HCT116 (cell line): ENCODE measurements around the gene HDDC3. TPM values are rescaled to one million over a fixed set of nuclear protein-coding genes. Genes with fewer than 3 reads are reported as not detected.
"Not testable (repeated sequence)": the region's sequence is repeated elsewhere in the genome, so short reads cannot be mapped to it uniquely, and the experiment has no call there.

Experiments used
- ATAC-seq: fragments of 200-7000 bp; cut with Tn5 transposase; 2 replicates; pipeline ENCODE4 v1.9.1; 2020; ENCODE audit warnings: mild to moderate bottlenecking, moderate library complexity
- BruUV-seq: library from RNA; stranded (reverse); fragments of 400-500 nt; replicated peaks from 2 replicates; lab custom pipeline; 2021; lab: Mats Ljungman, UMichigan
- CTCF ChIA-PET: fragments of 300-600 bp; sonication (Branson Sonifier 250); formaldehyde crosslinking; loops from one replicate; lab custom pipeline; 2021; ENCODE audit warnings: antibody characterized with exemption; lab: Charles Lee
- POLR2A ChIA-PET: fragments of 300-600, 350-600 bp; sonication (Branson Sonifier 250); formaldehyde crosslinking; loops from one replicate; lab custom pipeline; 2021; ENCODE audit warnings: antibody characterized with exemption; lab: Charles Lee
- RAD21 ChIA-PET, 2 experiments: fragments of 300-600 bp; sonication (Branson Sonifier 250); formaldehyde crosslinking; loops; one replicate each; lab custom pipeline; 2023; ENCODE audit warnings: low total read pairs in 2 of 2; ENCODE audit not compliant: uncharacterized antibody in 2 of 2, unreplicated experiment in 2 of 2, low non-redundant PET in 1 of 2; lab: Charles Lee
- DNase-seq: peaks from one replicate; pipeline ENCODE4 v3.0.0-alpha.2; 2010; ENCODE audit warnings: low read depth, low spot score
- H2AFZ ChIP-seq: fragments of 200-600 bp; shearing (Covaris generic), sonication (generic); 2 replicates; pipeline ENCODE4 v1.6.1; 2017; ENCODE audit warnings: low read depth, mixed run types, mixed read lengths, antibody characterized with exemption, low read length; ENCODE audit not compliant: poor library complexity, severe bottlenecking
- H3K27ac ChIP-seq: 2 replicates; pipeline ENCODE4 v1.5.1; 2012; ENCODE audit warnings: low read depth, low read length
- H3K27me3 ChIP-seq: fragments of 200-600 bp; sonication (generic); 2 replicates; pipeline ENCODE4 v1.6.1; 2016; ENCODE audit warnings: mixed run types, low read length, mixed read lengths; ENCODE audit not compliant: insufficient read depth
- H3K36me3 ChIP-seq, 2 experiments: fragments of 200-500 bp in 1 of 2; fragments of 200-600 bp in 1 of 2; sonication (Bioruptor generic) in 1 of 2; sonication (generic) in 1 of 2; 2 replicates each; pipeline versions ENCODE4 v1.5.1 to v1.6.1; 2014 to 2016; ENCODE audit warnings: low read length in 2 of 2, inconsistent platforms in 1 of 2, mixed read lengths in 1 of 2, mixed run types in 1 of 2; ENCODE audit not compliant: insufficient read depth in 2 of 2, control insufficient read depth in 1 of 2
- H3K4me1 ChIP-seq, 2 experiments: fragments of 200-600 bp in 1 of 2; sonication (generic) in 1 of 2; 2 replicates each; pipeline versions ENCODE4 v1.5.1 to v1.6.1; 2012 to 2017; ENCODE audit warnings: low read length in 2 of 2, inconsistent platforms in 1 of 2, mild to moderate bottlenecking in 1 of 2, mixed read lengths in 1 of 2, mixed run types in 1 of 2, moderate library complexity in 1 of 2; ENCODE audit not compliant: insufficient read depth in 2 of 2, control insufficient read depth in 1 of 2
- H3K4me2 ChIP-seq: fragments of 200-600 bp; sonication (generic); 2 replicates; pipeline ENCODE4 v1.6.1; 2017; ENCODE audit warnings: mixed run types, low read length, mixed read lengths
- H3K4me3 ChIP-seq, 2 experiments: fragments of 200-600 bp in 1 of 2; sonication (generic) in 1 of 2; replicated peaks in 1 of 2; 2 replicates each; pipeline ENCODE4 v1.5.1; 2011 to 2016; ENCODE audit warnings: low read length in 2 of 2, control low read depth in 1 of 2, low read depth in 1 of 2, mild to moderate bottlenecking in 1 of 2, mixed read lengths in 1 of 2, mixed run types in 1 of 2
- H3K79me2 ChIP-seq: fragments of 200-600 bp; sonication (generic); 2 replicates; pipeline ENCODE4 v1.6.1; 2017; ENCODE audit warnings: mild to moderate bottlenecking, mixed run types, low read length, moderate library complexity, mixed read lengths; ENCODE audit not compliant: insufficient read depth
- H3K9ac ChIP-seq: fragments of 200-600 bp; sonication (generic); 2 replicates; pipeline ENCODE4 v1.6.1; 2016; ENCODE audit warnings: low read length, mixed read lengths
- H3K9me2 ChIP-seq: fragments of 200-600 bp; sonication (generic), shearing (Covaris generic); 2 replicates; pipeline ENCODE4 v1.6.1; 2017; ENCODE audit warnings: mixed run types, mild to moderate bottlenecking, moderate library complexity; ENCODE audit not compliant: insufficient read depth
- H3K9me3 ChIP-seq, 2 experiments: fragments of 200-500 bp in 1 of 2; fragments of 200-600 bp in 1 of 2; sonication (Bioruptor generic) in 1 of 2; sonication (generic) in 1 of 2; 2 replicates each; pipeline ENCODE4 v1.6.1; 2014 to 2017; ENCODE audit warnings: low read length in 2 of 2, mixed read lengths in 2 of 2, inconsistent platforms in 1 of 2, low read depth in 1 of 2, mild to moderate bottlenecking in 1 of 2, mixed run types in 1 of 2, moderate library complexity in 1 of 2; ENCODE audit not compliant: control insufficient read depth in 1 of 2, insufficient read depth in 1 of 2
- H4K20me1 ChIP-seq: fragments of 200-600 bp; sonication (generic), shearing (Covaris generic); 2 replicates; pipeline ENCODE4 v1.6.1; 2017; ENCODE audit warnings: mixed run types, mild to moderate bottlenecking, moderate library complexity; ENCODE audit not compliant: insufficient read depth
- ATF3 ChIP-seq: IDR thresholded peaks from 2 replicates; pipeline ENCODE4 v1.6.1; 2012
- EZH2 ChIP-seq: fragments of 200-600 bp; sonication (generic); IDR thresholded peaks from 2 replicates; pipeline ENCODE4 v1.6.1; 2017; ENCODE audit warnings: antibody characterized with exemption, mixed run types
- ZFX ChIP-seq: fragments of 450-650 bp; IDR thresholded peaks from 2 replicates; pipeline ENCODE4 v1.6.1; 2017
- intact Hi-C: fragments of 100-400 bp; cut with micrococcal nuclease; formaldehyde crosslinking; loops from 2 replicates; pipeline ENCODE4 v1.10.0; 2022
- total RNA-seq: library from RNA; stranded (reverse); gene quantifications from one replicate; pipeline ENCODE4 v1.2.1, GENCODE V29; 2021; ENCODE audit not compliant: unreplicated experiment

HDDC3 gene
- total RNA-seq, 1 experiment from 2014 or later: 20.4 TPM

- no peak for TF ChIP-seq ATF3
These were observed 1.3 kb downstream of the HDDC3 start (continued) for GRCh38 chr15:90930861-90931574.

- RAD21 ChIA-PET: no interaction called here
- CTCF ChIA-PET: interaction anchor here (0.9 to 6.9 kb wide), 4 partner anchors 26 to 120 kb away, joined by 4 to 70 read pairs (median 5); partner anchors contain the start of gene MAN2A2
- DNase-seq (no peak), ATAC-seq (no peak)
- Histone ChIP-seq H3K79me2 (peaks cover 6% of the 10 kb centered on the region; the same call in 1 of the 2 replicates), H4K20me1 (no peaks in the 10 kb centered on the region), H3K27ac (peak overlapping the region; percentile 78), H3K27me3 (no peaks in the 10 kb centered on the region), H3K4me1 (peaks cover 16 to 39% of the 10 kb centered on the region in 2 experiments; a peak in 3 of 4 replicates), H3K9ac (peak overlapping the region; percentile 67), H2AFZ (peak overlapping the region; percentile 29), H3K36me3 (no peaks in the 10 kb centered on the region), H3K4me3 (peak overlapping the region; percentile 92 to 93), H3K4me2 (peak overlapping the region; percentile 99), H3K9me3 (no peaks in the 10 kb centered on the region), H3K9me2 (no peaks in the 10 kb centered on the region)
- intact Hi-C loops: loop anchor here (5.0 kb wide), 1 partner anchor 103 kb away; no protein-coding TSS in a partner anchor
- TF ChIP-seq EZH2 (no peak), ZFX (peak; percentile 66; the same call in 1 of the 2 replicates)
- TSS peak; percentile 84 for BruUV-seq
- POLR2A ChIA-PET: interaction anchor here (1.3 kb wide), 1 partner anchor 26 kb away, joined by 4 read pairs; the partner anchor contains the start of gene MAN2A2
These were observed 2.9 kb downstream of the HDDC3 start for GRCh38 chr15:90929246-90930019.

- DNase-seq, H3K27ac ChIP-seq, H3K4me2 ChIP-seq, intact Hi-C loops, BruUV-seq, H3K36me3 ChIP-seq, H3K79me2 ChIP-seq, RAD21 ChIA-PET, ATAC-seq, H3K27me3 ChIP-seq, CTCF ChIA-PET, H3K4me3 ChIP-seq, H3K9me2 ChIP-seq, H4K20me1 ChIP-seq, POLR2A ChIA-PET, H3K9ac ChIP-seq, H2AFZ ChIP-seq, H3K9me3 ChIP-seq: not testable (repeated sequence)
- H3K4me1 ChIP-seq: peaks cover 13 to 31% of the 10 kb centered on the region in 2 experiments; a peak in 3 of 4 replicates
These were observed 4.2 kb downstream of the HDDC3 start for GRCh38 chr15:90928106-90928505.

- H3K27ac ChIP-seq, H3K79me2 ChIP-seq, RAD21 ChIA-PET, H3K4me2 ChIP-seq, H3K27me3 ChIP-seq, H3K9me3 ChIP-seq, H3K36me3 ChIP-seq, DNase-seq, H2AFZ ChIP-seq, H3K9me2 ChIP-seq, ATAC-seq, intact Hi-C loops, BruUV-seq, H4K20me1 ChIP-seq, H3K9ac ChIP-seq, H3K4me3 ChIP-seq: not testable (repeated sequence)
- peaks cover 13 to 20% of the 10 kb centered on the region in 2 experiments; a peak in 3 of 4 replicates for H3K4me1 ChIP-seq
- ChIA-PET POLR2A (interaction anchor here (1.1 kb wide), 1 partner anchor 23 kb away, joined by 4 read pairs; the partner anchor contains the start of gene MAN2A2), CTCF (interaction anchor here (1.8 kb wide), 1 partner anchor 8 kb away, joined by 6 read pairs; the partner anchor contains the start of gene UNC45A)
These were observed 5.6 kb downstream of the HDDC3 start for GRCh38 chr15:90926766-90927165.
